ENCODE results near the gene PHPT1. TPM values are rescaled to one million over a fixed set of nuclear protein-coding genes. Genes with fewer than 3 reads are reported as not detected.

PHPT1 gene
- total RNA-seq, 1 donor from 2014 or later: 349 TPM

- Histone ChIP-seq H3K36me3 (no peaks in the 10 kb centered on the region), H3K4me1 (peaks cover 53% of the 10 kb centered on the region), H3K9me3 (replicated peaks) (no peaks in the 10 kb centered on the region), H3K4me3 (no peak overlapping the region), H3K27ac (replicated peaks) (no peak overlapping the region), H3K27me3 (ENCODE audit: low read depth) (peaks cover 27% of the 10 kb centered on the region)
- TF ChIP-seq CTCF (IDR thresholded peaks at IDR 0.05; ENCODE audit: borderline replicate concordance): no peak
- DNase-seq: no peak
- intact Hi-C loops (cut with micrococcal nuclease): no loop called here
These were observed 44.6 kb upstream of the PHPT1 start for GRCh38 chr9:136804509-136805206.

DNA sequence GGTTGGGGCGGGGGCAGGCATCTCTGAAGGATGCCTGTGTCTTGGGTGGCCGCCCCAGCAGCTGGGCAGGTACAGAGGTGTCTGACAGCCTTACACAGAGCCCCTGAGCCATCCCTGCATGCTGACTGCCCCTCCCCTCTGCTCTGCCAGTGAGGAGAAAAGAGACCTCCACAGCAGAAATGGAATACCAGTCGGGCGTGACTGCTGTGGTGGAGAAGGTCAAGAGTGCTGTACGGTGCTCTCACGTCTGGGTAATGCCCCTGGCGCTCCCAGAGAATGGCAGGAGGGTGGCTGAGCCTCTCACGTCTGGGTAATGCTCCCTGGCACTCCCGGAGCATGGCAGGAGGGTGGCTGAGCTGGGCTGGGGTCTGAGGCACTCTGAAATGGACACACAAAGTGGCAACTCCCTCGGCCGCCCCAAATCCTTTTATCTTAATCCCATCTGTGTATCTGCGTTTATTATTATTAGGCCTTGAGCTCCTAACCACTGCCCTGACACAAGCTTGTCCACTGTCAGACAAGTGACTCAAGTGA is 43.9 kb upstream of the PHPT1 start:
- H3K9me3 ChIP-seq (replicated peaks): no peaks in the 10 kb centered on the region
- H3K4me3 ChIP-seq: no peak overlapping the region
- no peak for TF ChIP-seq CTCF (IDR thresholded peaks at IDR 0.05; ENCODE audit: borderline replicate concordance)
- H3K27ac ChIP-seq (replicated peaks): no peak overlapping the region
- no peaks in the 10 kb centered on the region for H3K36me3 ChIP-seq
- H3K4me1 ChIP-seq: peaks cover 53% of the 10 kb centered on the region
- intact Hi-C loops (cut with micrococcal nuclease): no loop called here
- peaks cover 22% of the 10 kb centered on the region for H3K27me3 ChIP-seq (ENCODE audit: low read depth)
- DNase-seq: no peak

DNA sequence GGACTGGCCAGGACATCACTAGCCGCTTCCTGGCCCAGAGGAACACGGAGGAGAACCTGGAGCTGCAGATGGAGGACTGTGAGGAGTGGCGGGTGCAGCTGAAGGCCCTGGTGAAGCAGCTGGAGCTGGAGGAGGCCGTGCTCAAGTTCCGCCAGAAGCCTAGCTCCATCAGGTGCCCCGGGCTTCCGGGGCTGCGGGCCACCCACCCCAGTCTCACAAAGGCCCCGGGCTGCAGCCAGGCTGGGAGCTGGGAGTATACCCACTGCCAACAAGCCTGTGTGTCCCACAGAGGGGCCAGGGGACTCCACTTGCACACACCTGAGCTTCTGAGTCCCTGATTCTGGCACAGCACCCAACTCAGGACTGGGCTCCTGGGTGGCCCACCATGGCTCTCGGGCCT is 43.1 kb upstream of the PHPT1 start:
- Histone ChIP-seq H3K36me3 (peaks cover 7% of the 10 kb centered on the region), H3K4me1 (peaks cover 53% of the 10 kb centered on the region), H3K27me3 (ENCODE audit: low read depth) (peaks cover 14% of the 10 kb centered on the region), H3K9me3 (replicated peaks) (no peaks in the 10 kb centered on the region), H3K27ac (replicated peaks) (no peak overlapping the region), H3K4me3 (no peak overlapping the region)
- peak; percentile 13 for DNase-seq
- TF ChIP-seq CTCF (IDR thresholded peaks at IDR 0.05; ENCODE audit: borderline replicate concordance): no peak
- intact Hi-C loops (cut with micrococcal nuclease): no loop called here

DNA sequence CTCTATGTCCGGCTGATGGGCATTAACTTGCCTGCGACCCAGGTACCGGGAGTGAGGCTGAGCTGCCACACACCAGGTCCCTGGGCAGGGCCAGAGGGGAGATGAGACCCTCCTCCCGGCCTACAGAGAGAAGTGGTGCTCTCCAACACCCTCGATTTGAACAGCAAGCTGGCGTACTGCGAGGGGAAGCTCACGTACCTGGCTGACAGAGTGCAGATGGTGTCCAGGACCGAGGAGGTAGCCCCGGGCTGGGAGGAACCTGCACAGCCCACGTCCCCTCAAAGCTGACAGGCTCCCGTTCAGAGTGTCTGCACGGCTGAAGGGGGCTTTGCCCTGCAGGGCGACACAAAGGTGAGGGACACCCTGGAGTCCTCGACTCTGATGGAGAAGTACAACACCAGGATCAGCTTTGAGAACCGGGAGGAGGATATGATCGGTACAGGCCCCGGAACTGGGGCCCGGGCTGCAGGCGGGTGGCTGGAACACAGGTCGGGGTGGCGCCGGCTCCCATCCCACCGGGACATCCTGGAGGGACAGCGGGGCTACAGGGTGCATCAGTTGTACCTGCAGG is 42.5 kb upstream of the PHPT1 start:
- intact Hi-C loops (cut with micrococcal nuclease): no loop called here
- Histone ChIP-seq H3K27me3 (ENCODE audit: low read depth) (peaks cover 8% of the 10 kb centered on the region), H3K4me3 (peak overlapping the region; percentile 98), H3K9me3 (replicated peaks) (no peaks in the 10 kb centered on the region), H3K27ac (replicated peaks) (peak overlapping the region; percentile 92), H3K4me1 (peaks cover 53% of the 10 kb centered on the region), H3K36me3 (peaks cover 7% of the 10 kb centered on the region)
- DNase-seq: no peak
- no peak for TF ChIP-seq CTCF (IDR thresholded peaks at IDR 0.05; ENCODE audit: borderline replicate concordance)

DNA sequence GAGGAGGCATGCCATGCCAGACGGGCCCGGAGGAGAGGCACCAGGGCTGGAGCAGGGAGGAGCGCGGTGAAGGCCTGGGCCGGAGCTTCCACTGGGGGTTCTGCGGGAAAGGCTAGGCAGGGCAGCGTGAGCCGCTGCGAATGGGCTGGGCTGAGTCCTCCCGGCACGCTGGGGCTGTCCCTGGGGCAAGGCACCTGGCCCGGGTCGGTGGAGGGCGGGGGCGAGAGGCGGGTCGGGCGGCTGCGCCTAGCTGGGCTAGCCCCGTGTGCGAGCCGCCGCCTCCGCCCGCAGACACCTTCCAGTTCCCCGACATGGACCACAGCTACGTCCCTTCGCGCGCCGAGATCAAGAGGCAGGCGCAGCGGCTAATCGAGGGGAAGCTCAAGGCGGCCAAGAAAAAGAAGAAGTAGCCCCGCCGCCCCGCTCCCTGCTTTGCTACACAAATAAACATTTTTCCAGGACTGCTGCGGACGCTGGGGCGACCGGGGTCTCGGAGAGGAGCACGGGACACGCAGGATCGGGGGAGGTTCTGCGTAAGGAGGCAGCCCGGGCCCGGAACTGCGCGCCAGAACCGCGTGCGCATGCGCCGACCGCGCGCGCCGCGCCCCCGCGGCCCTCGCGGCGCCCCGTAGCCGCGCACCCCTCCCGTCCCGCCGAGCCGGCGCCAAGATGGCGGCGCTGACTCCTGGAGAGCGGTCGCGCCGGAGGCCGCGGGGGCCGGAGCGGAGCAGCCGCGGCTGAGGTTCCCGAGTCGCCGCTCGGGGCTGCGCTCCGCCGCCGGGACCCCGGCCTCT is 41.7 kb upstream of the PHPT1 start, which contains the start of gene RABL6:
RABL6 (plus strand) TSS at position 668 of the 794 bp plus-strand sequence. CDS start 249 bp downstream, outside the sequence.
- peak; percentile 81 for DNase-seq
- Histone ChIP-seq H3K4me1 (peaks cover 54% of the 10 kb centered on the region), H3K27me3 (ENCODE audit: low read depth) (peaks cover under 1% of the 10 kb centered on the region), H3K4me3 (peak within 1 kb of the TSS; percentile 98), H3K36me3 (peaks cover 8% of the 10 kb centered on the region), H3K9me3 (replicated peaks) (no peaks in the 10 kb centered on the region), H3K27ac (replicated peaks) (peak within 1 kb of the TSS; percentile 92)
- intact Hi-C loops (cut with micrococcal nuclease): no loop called here
- no peak for TF ChIP-seq CTCF (IDR thresholded peaks at IDR 0.05; ENCODE audit: borderline replicate concordance)

All from left ventricle myocardium inferior (tissue), 1 donor.